HG02610 (cell line): ENCODE results near the gene HABP4.

Source experiments
- ATAC-seq: cut with Tn5 transposase; IDR thresholded peaks from one replicate; pipeline ENCODE4 v1.9.1; 2021; ENCODE audit warnings: mild to moderate bottlenecking, moderate library complexity; ENCODE audit not compliant: unreplicated experiment

Gene HABP4

DNA sequence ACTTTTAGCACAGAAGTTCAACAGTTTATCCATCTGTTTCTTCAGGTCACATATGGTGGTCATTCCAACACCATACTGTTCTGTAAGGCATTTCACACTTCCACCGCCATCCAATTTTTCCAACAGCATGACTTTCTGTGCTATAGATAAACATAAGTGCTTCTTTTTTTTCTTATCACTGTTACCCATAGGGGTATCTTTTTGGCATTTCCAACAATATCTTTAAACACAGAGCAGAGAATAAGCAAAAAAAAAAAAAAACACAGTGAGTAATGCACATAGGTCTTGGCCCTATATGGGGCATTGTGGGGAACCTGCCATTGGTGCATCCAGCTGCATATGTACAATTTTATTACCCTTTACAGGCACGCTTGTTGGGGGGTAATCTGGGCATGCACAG is 19.6 kb upstream of the HABP4 start:
- no peak for ATAC-seq

DNA sequence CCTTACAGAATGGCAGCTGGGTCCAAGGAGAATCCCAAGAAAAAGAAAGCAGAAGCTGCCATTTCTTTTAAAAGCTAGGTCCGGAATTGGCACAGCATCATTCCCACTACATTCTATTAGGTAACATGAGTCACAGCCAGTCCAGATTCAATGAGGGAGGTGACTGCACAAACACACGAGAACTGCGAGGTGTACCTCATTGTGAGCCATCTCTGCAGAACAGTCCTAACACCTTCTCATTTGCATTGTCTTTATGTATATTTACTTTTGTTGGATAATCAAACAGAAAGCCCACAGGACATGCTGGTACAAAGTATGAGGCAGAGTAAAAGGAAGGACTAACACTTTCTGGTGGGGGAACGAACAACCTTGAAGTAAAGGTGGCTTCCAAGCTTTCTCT is 14.6 kb upstream of the HABP4 start:
- no peak for ATAC-seq

DNA sequence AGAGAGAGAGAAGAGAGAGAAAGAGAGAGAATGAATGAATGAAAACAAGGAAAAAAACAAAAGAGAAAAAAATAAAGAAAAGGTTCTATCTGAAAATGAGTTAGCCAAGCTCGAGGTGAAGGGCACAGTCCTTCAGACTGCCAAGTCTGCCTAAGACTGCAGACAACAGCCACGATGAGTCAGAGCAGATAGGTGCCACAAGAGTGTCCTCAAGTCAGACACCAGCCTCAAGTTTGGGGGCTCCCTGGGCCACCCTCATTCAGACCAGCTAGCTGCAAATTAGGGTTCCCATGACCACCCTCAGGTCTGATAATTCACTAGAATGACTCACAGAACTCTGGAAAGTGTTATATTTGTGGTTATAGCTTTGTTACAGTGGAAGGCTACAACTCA is 13.9 kb upstream of the HABP4 start:
- no peak for ATAC-seq

DNA sequence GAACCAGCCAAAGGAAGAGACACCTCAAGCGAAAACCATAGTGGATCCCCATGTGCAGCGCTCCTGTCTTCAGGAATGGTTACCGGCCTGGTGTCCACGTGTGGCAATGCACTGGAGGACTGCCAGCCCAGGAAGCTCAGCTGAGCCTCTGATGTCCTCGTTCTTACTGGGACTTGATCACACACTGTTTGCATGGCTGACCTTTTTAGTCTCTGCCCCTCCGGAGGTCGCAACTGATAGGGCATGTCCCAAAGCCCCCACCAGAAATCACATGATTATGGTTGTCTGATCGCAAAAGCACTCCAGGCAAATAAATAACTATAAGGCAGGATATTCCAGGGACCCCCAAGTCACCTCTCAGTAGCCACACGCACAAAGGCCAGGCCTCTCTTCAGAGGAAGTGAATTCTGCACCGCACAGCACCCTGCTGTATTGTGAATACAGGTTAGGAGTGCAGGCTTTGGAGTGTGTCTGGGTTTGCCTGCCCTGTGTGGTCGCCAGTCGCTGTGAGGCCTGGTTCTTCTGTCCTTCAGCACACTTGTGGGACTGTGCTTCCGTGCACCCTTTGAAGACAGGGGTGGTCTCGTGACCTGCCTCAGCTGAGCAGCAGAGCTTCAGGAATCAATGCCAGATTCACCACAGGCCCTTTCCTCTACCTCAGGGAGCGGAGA is 13.4 kb upstream of the HABP4 start:
- ATAC-seq = no peak

DNA sequence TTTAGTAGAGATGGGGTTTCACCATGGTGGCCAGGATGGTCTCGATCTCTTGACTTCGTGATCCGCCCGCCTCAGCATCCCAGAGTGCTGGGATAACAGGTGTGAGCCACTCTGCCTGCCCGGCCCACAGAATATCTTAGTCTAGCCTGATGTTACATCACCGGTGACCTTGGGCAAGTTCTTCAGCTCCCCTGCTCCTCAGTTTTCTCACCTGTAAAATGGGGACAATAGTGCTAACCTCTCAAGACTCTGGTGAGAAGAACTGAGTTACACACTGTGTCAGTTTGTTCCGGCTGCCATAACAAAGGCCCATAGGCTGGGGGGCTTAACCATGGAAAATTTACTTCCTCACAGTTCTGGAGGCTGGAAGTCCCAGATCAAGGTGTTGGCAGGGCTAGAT is 12.5 kb upstream of the HABP4 start:
- ATAC-seq = no peak

DNA sequence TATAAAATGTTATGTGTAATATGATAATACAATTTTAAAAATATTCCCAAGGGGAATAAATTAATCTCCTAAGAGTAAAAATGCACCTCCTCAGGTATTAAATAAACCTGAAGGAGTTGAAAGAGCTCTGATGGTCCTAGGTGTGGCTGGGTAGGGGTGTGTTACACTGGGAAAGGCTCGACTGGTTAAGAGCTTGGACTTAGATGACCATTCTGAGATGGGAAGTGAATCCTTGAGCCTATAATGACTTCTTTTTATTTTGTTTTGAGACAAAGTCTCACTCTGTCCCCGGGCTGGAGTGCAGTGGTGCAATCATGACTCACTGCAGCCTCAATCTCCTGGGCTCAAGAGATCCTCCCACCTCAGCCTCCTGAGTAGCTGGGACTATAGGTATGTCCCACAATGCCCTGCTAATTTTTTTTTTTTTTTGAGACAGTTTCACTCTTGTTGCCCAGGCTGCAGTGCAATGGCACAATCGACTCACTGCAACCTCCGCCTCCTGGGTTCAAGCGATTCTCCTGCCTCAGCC is 9.2 kb upstream of the HABP4 start:
- no peak for ATAC-seq

DNA sequence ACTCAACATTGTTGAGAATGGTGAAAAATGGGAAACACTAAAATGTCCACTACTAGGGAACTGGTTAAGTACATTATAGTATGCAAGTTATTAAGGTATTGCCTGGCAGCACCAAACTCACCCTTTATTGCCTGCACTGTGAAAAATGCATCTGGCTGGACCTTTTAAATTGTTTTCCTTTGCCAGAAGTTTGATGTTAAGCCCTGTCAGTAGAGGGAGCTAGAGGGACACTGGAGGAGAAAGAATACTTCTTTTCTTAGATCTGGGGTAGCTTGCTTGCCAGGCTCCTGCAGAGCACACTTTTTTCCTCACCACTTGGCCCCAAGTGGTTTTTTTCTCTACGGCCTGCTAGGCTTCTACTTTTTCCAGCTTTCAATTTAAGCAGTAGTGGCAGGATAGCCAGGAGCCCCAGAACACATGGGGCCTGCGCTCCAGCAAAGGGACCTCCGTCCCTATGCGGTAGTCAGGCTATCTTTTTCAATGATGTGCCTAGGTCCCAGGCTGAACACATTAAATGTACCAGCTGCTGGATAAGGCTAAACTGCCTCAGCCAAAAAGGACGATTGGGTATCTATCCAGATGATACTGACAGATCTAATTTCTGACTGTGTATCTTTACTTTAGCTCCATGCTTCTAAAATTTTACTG is 8.0 kb upstream of the HABP4 start:
- ATAC-seq = no peak

DNA sequence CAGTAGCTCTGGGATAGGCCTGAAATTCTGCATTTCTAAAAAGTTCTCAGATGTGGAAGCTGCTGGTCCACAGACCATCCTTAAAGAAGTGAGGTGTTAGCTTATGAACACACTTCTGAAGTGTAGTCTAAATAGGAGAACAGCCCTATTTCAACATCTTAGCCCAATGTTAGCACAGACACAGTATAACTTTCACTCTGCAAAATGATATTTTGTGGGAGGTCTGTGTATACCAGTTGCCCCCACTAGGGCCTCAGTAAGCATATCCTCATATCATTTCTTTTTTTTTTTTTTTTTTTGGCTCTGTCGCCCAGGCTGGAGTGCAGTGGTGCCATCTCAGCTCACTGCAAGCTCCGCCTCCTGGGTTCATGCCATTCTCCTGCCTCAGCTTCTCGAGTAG is 7.5 kb upstream of the HABP4 start:
- no peak for ATAC-seq

DNA sequence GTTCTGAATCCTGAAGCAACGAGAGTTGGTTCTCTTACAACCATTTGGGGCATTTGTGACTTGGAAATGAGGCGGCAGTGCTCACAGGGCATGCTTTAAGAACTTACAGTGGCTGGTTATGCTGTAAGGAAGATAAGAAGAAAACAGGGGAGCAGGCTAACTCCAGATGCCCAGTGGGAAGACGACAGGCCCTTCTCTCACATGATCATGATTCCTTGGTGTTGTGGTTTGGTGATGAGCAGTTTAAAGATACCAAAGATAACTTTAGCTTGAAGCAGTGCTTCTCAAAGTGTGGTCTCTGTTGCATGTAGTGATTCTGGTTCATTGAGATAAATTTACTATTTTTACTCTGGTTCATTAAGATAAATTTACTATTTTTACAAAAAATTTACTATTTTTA is 2.6 kb upstream of the HABP4 start:
- ATAC-seq = no peak

DNA sequence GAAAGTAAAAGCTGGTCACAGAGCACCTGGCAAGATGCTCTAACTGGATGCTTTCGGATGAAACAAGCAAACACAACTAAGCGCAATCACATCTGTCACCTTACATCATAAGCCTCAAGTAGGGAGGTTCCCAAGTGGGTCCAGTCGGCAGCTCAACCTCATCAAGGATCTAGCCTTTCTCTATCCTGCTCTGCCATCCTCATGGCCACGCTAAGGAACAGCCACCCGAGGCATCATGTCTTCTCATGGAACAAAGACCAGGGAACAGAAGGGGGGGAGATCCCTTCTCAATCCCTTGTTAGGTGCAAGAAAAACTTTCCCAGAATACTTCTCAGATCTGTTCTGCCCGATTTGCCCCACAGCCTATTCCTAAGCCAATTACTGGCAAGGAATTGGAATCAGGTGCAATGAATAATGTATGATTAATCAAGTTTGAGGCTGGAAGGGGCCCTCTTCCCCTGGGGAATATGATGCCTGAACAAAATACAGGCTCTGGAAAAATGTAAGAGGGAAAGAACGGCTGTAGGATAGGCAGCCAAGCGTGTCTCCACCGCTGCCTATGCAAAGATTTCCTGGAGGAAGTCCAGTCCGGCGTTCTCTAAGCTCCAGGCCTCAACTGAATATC is 1.3 kb upstream of the HABP4 start:
- no peak for ATAC-seq

DNA sequence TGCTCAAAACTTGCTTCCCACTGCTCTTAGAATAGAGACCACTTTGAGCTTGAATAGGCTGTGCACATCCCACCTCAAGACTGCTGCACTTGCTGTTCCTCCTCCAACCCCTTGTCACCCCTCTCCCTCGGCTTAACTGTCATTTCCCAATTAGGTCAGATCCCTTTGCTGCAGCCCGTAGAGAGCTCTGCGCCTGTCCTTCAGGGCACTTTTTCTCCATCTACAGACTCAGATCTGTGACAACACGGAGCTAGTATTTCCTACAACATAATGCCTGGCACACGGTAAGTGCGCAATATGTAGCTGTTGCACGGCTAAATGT is 485 bp upstream of the HABP4 start:
- ATAC-seq = peak; percentile 2

DNA sequence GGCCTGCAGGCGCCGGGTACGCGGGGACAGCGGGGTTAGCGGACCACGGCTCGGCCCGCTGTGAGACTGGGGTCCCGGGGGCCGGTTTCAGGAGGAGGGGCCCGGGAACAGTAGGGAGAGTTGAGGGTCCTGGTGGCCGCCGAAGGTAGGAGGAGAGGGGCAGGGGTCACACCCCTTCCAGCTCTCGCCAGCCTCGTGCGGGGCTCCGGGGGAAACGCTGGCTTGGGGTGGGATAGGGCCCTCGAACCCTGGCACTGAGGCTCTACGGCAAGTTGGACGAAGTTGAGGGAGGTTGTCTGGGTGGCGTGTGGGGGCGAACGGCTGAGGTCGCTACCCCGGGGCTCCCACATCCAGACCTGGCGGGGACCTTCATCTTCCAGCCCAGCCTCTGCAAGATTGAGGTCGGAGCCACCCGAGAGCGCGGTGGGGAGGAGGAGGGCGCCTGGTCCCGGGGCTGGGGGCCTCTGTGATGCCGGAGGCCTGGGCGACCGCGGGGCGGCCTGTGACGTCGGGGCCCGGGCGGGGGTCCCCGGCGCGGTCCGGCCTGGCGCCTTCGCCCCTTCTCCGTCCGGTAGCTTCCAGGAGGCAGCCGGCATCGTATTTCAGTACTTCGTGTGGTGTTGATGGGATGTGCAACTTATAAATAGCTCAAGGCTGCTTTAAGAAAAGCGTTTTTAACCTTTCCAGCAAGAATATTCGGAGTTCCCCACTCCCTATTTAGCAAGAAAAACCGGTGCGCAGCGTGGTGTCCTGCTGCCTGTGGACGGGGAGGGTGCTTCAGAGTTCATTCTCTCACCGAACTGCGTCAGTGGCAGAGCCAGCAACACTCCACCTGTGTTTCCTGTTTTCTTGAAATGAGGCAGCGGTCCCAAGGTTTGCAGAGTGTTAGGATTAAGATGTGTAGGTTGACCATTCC is 902 bp downstream of the HABP4 start:
- no peak for ATAC-seq

DNA sequence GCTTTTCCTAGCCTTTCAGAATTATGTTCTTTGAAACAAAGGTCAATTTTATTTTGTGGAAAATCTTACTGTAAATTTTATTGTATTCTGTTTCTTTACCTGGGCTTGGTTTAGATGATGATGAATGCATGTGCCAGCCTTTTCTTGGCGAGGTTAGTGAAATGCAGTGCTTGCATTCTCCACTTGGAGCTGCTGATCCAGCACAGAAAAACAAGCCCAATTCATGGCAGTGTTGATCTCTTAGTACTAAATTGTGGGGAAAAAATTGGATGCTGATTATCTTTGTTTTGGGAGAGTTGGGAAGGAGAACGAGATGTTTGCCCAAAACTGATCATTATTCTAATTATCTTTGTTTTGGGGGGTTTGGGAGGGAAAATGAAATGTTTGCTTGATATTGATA is 3.7 kb downstream of the HABP4 start:
- no peak for ATAC-seq

DNA sequence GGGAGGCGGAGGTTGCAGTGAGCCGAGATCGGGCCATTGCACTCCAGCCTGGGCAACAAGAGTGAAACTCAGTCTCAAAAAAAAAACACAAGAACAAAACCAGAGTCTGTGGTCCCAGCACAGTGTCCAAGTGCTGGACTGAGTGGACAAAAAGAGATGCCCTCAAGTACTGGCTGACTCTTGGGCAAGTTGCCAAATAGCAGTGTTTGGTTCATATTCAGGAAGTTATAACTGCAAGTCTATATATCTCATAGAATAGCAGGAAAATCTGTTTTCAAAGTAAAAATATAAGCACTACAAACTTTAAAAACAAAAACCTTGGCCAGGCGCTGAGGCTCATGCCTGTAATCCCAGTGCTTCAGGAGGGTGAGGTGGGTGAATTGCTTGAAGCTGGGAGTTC is 7.3 kb downstream of the HABP4 start:
- no peak for ATAC-seq

DNA sequence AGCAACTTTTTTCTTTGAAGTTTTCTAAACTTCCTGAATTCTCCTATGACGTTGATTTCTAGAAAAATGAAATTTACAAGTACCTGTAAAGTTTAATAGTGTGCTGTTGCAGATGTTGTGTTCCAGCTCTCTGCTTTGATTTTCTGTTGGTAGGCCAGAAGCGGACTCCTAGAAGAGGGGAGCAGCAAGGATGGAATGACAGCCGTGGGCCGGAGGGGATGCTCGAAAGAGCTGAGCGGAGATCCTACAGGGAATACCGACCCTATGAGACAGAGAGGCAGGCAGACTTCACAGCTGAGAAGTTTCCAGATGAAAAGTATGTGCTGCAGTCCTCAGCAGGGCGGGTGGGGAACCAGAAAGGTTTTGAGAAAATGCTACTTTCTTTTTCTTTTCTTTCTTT is 8.3 kb downstream of the HABP4 start:
- no peak for ATAC-seq

DNA sequence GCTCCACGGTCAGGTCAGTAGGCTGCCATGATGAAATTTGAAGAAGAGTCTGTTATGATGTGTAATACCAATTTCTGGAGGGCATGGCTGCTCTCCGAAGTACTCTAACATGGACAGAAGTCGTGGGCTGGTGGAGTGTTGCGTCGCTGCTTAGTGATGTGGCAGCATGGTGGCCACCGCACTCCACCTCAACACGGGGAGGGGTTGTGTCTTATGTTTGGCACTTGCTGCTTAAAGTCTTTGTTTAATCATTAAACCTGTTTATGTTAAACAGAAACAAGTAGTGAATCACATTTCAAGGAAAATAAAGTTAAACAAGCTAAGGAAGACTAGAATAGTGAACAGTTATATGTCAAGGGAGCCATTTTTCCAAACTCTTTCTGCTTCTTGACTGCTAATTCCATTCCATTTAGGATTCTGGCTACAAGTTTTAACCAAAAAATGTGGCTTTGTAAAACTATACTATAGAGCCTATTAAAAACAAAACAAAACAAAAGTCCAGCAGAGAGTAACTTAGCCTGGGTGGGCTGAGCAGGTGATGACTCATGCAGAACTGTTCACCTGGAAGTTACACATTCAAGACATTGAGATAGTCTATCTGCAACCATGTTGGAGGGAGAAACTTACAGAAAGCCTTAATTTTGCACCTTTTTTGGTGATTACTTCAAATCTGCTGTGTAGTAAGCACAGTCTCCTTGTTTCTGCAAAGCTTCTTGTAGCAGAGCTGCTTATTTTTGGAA is 9.5 kb downstream of the HABP4 start:
- no peak for ATAC-seq

DNA sequence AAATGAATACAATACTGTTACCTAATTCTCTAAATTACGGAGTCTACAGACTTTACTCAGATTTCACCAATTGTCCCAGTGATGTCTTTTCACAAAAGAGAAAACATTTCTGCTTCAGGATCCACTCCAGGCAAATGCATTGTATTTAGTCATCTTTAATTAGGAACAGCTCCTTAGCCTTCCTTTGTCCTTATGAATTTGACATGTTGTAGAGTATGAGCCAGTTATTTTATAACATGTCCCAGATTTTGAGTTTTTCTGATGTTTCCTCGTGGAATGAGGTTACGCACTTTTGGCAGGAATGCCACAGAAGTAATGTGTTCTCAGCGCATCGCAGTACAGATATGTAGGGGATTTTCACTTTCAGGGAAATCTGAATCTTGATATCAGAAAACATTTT is 10.5 kb downstream of the HABP4 start:
- no peak for ATAC-seq

DNA sequence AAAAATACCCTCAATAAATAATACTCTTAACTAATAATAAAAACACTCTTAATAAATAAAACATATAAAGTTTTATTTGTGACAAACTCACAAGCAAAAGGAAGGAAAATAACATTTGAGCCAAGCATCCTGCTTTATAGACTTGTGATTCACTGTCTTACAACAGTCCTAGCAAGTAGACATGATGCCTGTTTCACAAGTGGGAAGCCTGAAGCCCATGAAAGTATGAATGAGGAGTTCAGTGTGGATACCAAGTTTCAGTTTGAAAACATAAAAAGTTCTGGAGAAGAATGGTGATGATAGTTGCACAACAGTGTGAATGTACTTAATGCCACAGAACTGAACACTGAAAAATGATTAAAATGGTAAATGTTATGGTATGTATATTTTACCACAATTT is 10.9 kb downstream of the HABP4 start:
- ATAC-seq = no peak

DNA sequence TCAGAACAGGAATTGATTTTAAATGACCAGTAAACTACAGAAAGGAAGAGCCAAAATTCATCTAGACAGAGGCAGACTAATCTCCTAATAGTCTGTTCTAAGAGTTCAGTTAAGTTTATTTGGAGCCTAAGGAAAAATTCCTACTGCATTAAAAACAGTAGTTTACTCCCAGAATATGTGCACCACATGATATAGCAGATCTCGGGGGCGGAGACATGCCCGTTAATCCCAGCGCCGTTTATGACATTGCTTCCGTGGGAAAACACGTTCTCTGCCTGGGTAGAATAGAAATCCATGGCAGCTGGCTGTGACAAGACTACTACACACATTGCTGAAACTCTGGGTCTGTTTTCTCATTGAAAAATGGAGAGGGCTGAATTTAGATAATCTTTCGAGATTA is 11.4 kb downstream of the HABP4 start:
- no peak for ATAC-seq

DNA sequence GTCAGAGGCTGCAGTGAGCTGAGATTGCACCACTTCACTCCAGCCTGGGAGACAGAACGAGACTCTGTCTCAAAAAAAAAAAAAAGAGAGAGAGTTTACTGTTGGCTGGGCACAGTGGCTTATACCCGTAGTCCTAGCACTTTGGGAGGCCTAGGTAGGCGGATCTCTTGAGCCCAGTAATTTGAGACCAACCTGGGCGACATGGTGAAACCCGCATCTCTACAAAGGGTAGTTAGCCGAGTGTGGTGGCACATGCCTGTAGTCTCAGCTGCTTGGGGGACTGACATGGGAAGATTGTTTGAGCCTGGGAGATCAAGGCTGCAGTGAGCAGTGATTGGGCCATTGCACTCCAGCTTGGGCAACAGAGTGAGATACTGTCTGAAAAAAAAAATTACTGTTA is 12.6 kb downstream of the HABP4 start:
- ATAC-seq = no peak

DNA sequence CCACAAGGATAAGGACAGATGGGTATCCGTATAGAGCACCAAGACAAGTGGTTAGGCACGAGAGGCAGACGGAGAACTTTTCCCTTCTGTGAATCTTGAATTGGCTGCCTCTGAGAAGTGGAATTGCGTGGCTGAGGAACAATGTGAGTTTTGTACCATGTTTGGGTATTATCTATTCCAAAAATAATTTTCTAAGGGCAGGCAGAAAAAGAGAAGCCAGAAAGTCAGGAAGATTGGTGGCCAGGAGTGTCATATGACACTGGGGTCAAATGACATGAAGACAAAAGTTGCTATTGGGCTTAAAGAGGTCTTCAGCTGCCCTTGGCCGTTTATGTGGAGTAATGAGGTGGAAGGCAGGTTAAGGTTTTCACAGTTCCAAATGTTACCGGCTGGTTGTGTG is 14.5 kb downstream of the HABP4 start:
- ATAC-seq = no peak
